Brain microvascular endothelial cell (primary cell): Measurements from ENCODE around the gene VPS26B.
"Not testable (repeated sequence)": the region's sequence is repeated elsewhere in the genome, so short reads cannot be mapped to it uniquely, and the experiment has no call there.

Experiments
- DNase-seq: peaks from one replicate; pipeline ENCODE4 v3.0.0-alpha.2; 2020
- H3K27ac ChIP-seq: fragments of 250-450 bp; sonication (Bioruptor Pico); 2 replicates; pipeline ENCODE4 v1.5.1; 2020; ENCODE audit warnings: mild to moderate bottlenecking, moderate library complexity
- H3K27me3 ChIP-seq: fragments of 250-450 bp; sonication (Bioruptor Pico); replicated peaks from 2 replicates; pipeline ENCODE4 v1.5.1; 2020; ENCODE audit warnings: mild to moderate bottlenecking
- H3K36me3 ChIP-seq: fragments of 250-450 bp; sonication (Bioruptor Pico); replicated peaks from 2 replicates; pipeline ENCODE4 v1.5.1; 2020; ENCODE audit warnings: mild to moderate bottlenecking
- H3K4me3 ChIP-seq: 2 replicates; pipeline ENCODE4 v1.5.1; 2011; ENCODE audit warnings: low read depth, mild to moderate bottlenecking, control low read depth, low read length, moderate library complexity
- CTCF ChIP-seq: IDR thresholded peaks from 2 replicates; pipeline ENCODE4 v1.5.1; 2011; ENCODE audit warnings: low read depth, mild to moderate bottlenecking, moderate library complexity, low read length, control low read depth, inconsistent platforms; ENCODE audit errors: missing control alignments
- in situ Hi-C: cut with HindIII; loops from 2 replicates; pipeline ENCODE4 v1.10.0; 2017; ENCODE audit warnings: low sequenced_read_pairs, low pct_ligation_motif_present

Gene VPS26B

DNA sequence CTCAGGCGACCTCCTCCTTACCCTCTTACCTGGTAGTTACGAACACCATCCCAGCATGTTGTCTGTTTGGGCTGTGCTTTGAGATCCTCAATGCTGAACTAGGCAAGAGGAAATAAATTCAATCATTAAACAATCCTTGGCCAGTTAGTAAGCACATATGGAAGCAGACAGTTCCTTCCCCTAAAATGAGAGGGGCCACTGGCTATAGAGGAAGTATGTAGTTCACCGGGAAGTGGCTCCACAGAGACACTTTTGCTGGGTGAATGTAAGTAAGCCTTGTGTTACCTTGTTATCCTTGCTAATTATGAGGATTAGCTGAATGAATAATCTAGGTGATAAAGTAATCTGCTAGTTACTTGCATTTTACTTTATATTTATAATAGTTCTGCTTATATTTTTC, 25.8 kb downstream of the VPS26B start:
- DNase-seq: no peak
- TF ChIP-seq CTCF: no peak
- Histone ChIP-seq H3K27ac (no peak overlapping the region), H3K36me3 (peaks cover 29% of the 10 kb centered on the region), H3K27me3 (no peaks in the 10 kb centered on the region), H3K4me3 (no peak overlapping the region)
- in situ Hi-C loops: no loop called here

- no peak for DNase-seq
- no peak for TF ChIP-seq CTCF
- no peak overlapping the region for H3K27ac ChIP-seq
- no peak overlapping the region for H3K4me3 ChIP-seq
- in situ Hi-C loops: no loop called here
- H3K36me3 ChIP-seq: peaks cover 26% of the 10 kb centered on the region
- H3K27me3 ChIP-seq: no peaks in the 10 kb centered on the region
These were observed 26.2 kb downstream of the VPS26B start for GRCh38 chr11:134250675-134251074.

DNA sequence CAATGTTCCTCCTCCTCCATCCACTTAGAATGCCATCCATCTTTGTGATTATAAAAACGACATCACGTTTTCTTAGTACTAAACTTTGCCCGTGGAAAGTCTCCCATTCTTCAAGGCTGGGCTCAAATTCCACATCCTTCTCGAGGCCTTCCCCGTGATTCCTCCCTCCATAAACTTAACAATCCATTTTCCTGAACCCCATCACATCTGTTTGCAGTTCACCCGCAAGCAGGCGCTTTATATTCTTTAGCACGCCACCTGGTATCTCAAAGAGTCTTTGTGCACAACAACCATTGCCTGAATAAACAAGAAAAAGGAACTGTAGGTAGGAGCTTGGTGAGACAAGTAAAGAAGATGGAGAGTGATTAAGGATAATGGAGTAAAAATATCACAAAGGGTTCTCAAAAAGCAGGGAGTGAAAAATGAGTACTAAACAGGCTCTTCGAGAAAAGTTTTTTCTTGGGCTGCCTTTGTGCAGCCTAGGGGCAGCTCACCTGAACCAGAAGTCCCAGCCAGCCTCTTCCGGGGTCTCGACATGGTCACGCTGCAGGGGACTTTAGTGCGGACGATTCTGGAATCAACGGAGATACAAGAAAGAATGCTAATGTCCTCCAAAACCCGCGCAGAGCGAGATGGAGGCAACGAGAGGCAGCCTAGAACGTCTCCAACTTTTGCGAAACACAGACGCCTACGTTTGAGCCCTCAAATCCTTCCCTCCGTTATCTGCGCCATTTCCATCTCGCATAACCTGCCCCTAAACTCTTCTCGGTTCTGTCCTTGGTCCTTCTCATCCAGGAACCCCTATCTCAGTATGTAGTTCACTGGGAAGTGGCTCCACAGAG, 28.1 kb downstream of the VPS26B start:
- Histone ChIP-seq H3K27ac (peak overlapping the region; percentile 37), H3K4me3 (peak overlapping the region; percentile 81), H3K27me3 (no peaks in the 10 kb centered on the region), H3K36me3 (peaks cover 17% of the 10 kb centered on the region)
- peak; percentile 44 for DNase-seq
- in situ Hi-C loops: no loop called here
- TF ChIP-seq CTCF: no peak

- peaks cover 13% of the 10 kb centered on the region for H3K36me3 ChIP-seq
- in situ Hi-C loops: no loop called here
- peak; percentile 95 for DNase-seq
- H3K27me3 ChIP-seq: no peaks in the 10 kb centered on the region
- H3K4me3 ChIP-seq: peak within 1 kb of the TSS; percentile 81
- peak within 1 kb of the TSS; percentile 37 for H3K27ac ChIP-seq
- peak; percentile 1 for TF ChIP-seq CTCF
These were observed 28.9 kb downstream of the VPS26B start, which contains the start of the genes ACAD8 and THYN1 for GRCh38 chr11:134253188-134253993. Gene ACAD8, plus strand, starts transcription at chr11:134253568. Its CDS starts 33 bp downstream, at chr11:134253601. Gene THYN1, minus strand, starts transcription at chr11:134253352. Its CDS starts 470 bp downstream, at chr11:134252882.

GRCh38 chr11:134254433-134255183, 30.1 kb downstream of the VPS26B start:
- peak overlapping the region; percentile 81 for H3K4me3 ChIP-seq
- TF ChIP-seq CTCF: no peak
- in situ Hi-C loops: no loop called here

DNA sequence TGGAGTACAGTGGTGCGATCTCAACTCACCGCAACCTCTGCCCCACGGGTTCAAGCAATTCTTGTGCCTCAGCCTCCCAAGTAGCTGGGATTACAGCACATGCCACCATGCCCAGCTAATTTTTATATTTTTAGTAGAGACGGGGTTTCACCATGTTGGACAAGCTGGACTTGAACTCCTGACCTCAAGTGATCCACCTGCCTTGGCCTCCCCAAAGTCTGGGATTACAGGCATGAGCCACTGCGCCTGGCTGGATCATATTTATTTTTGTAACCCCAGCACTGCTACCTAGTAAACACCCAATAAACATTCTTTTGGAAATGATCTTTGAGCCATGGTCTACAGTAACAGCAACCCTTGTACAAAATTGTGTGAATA, 30.7 kb downstream of the VPS26B start:
- H3K4me3 ChIP-seq, in situ Hi-C loops, DNase-seq, H3K27ac ChIP-seq, H3K27me3 ChIP-seq: not testable (repeated sequence)
- H3K36me3 ChIP-seq: peaks cover 19% of the 10 kb centered on the region

More at GRCh38 chr11:134254433-134255183, 30.1 kb downstream of the VPS26B start:
- no peak for DNase-seq
- no peak overlapping the region for H3K27ac ChIP-seq
- no peaks in the 10 kb centered on the region for H3K27me3 ChIP-seq
- peaks cover 19% of the 10 kb centered on the region for H3K36me3 ChIP-seq
